GM19240 (cell line): ENCODE data around the gene EMSY.

Experiments
- DNase-seq: peaks from one replicate; pipeline ENCODE4 v3.0.0; 2011; ENCODE audit warnings: low spot score; ENCODE audit not compliant: insufficient read length

EMSY gene

GRCh38 chr11:76456571-76456970 is 11.8 kb downstream of the EMSY start:
- DNase-seq, result no peak

DNA sequence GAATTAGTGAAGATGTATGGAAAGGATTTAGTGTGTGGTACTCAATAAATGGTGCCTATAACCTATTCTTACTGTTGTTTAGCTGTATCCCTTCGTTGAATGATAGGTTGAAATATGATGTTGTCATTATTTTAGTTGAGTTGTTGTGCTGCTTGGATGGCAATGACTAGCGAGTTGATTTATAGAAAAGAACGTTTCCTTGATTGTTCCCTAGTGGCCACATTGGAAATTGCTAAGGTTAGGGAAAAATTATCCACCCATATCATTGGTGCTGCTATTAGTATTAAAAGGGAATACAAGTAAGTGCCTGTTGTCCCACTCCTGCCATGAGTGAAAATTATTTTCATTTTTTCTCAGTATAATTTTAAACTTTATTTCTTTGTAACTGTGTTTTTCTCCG is 14.5 kb downstream of the EMSY start:
- no peak for DNase-seq

DNA sequence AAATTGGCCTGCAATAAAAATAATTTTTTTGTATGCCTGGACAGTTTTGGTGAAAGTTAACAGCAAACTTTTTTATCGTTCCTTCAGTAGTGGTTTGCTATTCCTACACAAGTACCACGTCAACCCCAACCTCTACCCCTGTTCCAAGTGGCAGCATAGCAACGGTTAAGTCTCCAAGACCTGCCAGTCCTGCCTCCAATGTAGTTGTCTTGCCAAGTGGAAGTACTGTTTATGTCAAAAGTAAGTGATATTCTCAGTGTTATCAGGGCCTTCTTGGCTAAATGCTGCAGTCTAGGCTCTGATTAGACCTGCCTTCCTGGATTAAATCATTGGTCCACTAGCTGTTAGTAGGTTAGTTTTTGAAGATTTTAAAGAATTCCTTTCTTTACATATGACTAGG is 15.0 kb downstream of the EMSY start:
- DNase-seq, result no peak

GRCh38 chr11:76462317-76462716 is 17.5 kb downstream of the EMSY start:
- no peak for DNase-seq

DNA sequence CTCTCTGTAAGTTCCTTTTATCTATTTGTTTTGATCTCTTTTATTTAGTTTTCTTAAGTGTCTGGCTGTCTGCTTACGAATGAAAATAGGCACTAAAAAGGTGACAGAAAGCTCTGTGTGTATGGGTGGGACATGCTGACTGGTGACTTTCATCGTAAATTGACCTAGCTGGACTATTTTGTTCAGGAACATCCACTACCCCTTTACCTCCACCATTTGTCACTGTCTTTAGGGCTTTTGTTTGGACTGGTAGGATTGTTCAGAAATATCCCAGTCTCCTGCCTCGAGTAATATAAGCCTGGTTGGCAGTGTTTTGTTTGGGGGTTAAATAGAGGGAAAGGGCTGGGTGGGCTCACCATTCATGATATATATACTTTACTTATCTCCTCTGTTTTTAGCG is 20.9 kb downstream of the EMSY start:
- no peak for DNase-seq

DNA sequence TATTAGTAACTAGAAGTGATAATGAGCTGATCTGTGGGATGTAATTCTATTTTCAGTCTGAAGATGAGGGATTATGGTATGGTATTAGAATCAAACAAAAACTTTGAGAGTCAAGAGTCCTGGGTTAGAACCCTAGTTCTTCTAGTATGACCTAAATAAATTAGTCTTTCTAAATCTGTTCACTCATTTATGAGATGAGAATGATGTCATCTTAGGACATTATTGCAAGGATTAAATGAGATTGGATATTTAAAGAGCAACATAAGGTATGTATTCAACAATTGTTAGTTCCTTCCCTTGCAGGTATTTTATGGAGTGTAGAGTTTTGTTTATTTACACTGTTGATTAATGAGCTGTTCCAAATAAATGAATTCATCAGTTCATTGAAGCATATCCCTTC is 21.8 kb downstream of the EMSY start:
- no peak for DNase-seq

- DNase-seq, result no peak
Observed at GRCh38 chr11:76469141-76469540, 24.3 kb downstream of the EMSY start.

- no peak for DNase-seq
Observed at GRCh38 chr11:76471382-76471781, 26.6 kb downstream of the EMSY start.

DNA sequence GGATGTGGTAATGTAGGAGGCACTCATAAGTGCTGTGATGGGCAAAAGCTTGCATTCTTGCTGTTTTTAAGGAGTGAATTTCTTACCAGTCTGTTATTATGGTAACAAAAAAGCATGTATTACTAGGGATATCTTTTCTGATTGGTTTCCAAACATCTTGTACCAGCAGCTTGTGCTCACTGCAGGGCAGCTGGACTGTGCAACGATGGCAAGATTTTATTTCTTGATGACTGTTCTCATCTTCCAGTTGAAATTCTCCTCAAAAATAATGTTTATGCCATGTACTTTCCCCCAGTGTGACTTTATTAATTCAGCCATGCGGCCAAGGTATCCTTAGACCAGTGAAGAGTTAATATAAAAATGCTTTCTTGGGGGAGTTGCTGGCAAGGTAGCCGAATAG is 35.4 kb downstream of the EMSY start:
- DNase-seq, result no peak

DNA sequence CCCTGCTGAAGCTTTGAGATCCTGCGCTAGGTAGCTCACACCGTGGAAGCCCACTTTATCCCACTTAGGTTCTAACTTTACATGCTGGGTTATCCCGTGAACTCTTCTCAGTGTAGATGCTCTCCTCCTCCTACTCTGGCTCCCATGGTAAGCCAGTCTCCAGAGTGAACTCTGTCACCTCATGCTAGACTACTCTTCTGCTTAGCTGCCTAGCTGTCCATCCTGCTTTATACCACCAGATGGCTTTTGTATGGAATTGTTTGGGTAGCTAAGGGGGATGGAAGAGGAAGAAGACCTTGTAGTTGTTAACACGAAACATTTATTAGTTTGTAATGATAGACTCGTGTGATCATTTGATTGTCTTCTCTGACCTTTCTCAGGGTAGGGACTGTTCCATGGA is 46.8 kb downstream of the EMSY start:
- DNase-seq, result no peak

- DNase-seq, result no peak
Observed at GRCh38 chr11:76493040-76493439, 48.2 kb downstream of the EMSY start.

DNA sequence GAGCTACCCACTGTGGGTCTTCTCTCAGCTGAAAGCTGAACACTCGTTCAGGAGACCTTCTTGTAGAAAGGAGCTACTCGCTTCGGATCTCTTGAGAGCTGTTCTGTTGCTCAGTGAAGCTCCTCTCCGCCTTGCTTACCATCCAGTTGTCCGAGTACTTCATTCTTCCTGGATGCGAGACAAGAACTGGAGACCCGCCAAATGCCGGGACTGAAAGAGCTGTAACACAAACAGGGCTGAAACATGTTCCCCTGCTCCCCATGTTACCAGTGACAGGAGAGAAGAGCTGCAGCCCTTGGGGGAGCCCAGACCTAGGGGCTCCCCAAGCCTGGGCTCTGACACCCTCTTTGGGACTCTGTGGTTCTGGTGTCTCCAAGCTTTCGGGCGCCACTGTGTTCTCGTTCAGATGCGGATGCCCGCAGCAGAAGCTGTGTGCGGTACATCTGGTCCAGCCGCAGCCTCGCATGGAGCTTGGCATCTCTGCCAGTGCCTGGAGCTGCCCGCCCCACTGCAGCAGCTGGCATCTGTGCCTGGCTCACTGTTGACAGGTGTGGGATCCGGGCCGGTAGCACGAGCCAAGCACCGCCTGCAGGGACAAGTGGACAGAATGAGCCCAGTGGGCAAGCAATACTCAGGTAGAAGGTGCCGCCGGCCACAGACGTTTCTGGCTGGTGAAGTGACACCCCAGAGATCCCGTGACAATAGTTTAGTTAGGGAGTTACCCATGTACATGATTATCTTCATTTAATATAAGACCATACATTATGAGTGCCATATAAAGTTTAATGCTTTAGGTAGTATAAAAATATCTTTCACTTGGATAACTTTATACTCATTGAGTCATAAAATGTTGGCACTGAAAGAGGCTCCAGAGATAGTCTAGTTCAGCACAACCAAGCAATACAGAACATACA is 49.1 kb downstream of the EMSY start:
- DNase-seq, result no peak

- no peak for DNase-seq
Observed at GRCh38 chr11:76495019-76495418, 50.2 kb downstream of the EMSY start.

DNA sequence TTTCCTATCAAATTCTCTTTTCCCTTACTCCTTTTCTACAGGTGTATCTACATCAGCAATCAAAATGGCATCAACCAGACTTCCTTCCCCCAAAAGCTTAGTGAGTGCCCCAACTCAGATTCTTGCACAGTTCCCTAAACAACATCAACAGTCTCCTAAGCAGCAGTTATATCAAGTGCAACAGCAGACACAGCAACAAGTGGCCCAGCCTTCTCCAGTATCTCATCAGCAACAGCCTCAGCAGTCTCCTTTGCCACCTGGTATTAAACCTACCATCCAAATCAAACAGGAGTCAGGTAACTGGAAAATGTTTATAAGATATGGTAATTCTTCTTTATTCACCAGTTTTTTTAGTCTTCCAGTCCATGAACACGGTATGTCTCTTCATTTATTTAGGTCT is 51.4 kb downstream of the EMSY start:
- DNase-seq, result no peak

GRCh38 chr11:76501526-76502202 is 56.8 kb downstream of the EMSY start:
- DNase-seq, result no peak

- no peak for DNase-seq
Observed at GRCh38 chr11:76506833-76507232, 62.0 kb downstream of the EMSY start.

DNA sequence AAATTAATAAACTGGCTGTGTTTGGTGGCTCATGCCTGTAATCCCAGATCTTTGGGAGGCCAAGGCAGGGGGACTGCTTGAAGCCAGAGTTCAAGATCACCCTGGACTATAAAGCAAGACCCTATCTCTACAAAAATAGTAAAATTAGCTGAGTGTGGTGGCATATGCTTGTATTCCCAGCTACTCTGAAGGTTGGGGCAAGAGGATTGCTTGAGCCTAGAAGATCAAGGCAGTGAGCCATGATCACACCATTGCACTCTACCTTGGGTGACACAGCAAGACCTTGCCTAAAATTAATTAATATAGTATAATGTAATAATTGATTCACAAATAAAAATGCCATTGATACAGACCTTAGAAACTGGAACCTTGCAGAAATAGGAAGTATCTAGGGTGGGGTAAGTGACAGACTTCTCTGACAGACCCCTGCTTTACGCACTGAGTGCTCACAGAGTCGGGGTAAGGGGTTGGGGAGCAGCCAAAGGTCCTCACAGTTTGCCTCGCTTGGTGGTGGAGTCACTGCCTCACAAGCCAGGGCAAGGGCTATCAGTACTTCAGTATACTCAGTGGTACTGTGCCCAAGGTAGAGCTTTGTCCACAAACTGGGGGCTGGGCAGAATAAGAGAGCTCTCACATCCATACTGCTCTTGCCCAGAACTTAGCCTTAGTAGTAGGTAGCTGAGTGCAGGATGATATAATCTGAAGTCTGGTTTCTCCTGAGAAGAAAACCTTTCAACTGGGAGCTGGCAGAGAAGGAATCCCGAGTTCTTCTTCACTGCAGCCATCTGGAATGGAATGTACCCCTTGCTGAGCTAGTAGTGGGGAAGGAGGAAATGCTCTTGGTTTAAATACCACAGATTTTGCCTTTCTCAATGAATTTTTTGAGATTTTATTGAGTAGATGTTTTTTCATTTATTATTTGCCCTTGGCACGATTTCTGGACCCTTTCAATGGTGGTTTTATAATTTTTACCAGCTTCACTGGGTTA is 65.5 kb downstream of the EMSY start:
- no peak for DNase-seq

DNA sequence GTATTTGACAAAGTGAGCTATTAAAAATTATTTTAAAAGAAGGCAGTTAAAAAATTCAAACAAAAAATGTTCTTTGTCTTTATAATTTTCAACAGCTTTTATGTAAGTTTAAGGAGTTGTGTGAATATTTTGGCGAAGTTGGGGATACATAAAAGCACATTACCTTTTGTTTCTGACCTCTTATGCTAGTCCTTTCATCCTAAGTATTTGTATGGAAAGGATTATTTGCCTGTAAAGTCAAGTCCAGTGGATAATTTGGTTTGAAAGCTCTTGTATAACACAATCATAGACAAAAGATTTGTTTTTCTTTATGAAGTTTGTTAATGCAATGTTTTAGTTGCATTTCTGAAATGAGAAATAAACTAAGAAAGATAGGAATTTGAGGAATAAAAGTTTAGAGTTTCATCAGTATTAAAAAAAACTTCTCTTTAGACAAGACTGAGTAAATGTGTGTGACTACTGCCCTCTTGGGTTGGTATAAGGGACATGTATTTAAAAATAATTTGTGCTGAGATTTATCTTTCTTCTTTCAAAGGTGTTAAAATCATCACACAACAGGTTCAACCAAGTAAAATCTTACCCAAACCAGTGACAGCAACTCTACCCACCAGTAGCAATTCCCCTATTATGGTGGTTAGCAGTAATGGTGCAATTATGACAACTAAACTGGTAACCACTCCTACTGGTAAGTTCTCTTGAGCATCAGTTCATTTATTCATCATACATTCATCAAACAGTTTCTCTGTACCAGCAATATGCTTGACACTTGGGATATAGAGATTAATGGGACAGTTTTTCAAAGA is 68.2 kb downstream of the EMSY start:
- no peak for DNase-seq

- no peak for DNase-seq
Observed at GRCh38 chr11:76513654-76514034, 68.8 kb downstream of the EMSY start.

DNA sequence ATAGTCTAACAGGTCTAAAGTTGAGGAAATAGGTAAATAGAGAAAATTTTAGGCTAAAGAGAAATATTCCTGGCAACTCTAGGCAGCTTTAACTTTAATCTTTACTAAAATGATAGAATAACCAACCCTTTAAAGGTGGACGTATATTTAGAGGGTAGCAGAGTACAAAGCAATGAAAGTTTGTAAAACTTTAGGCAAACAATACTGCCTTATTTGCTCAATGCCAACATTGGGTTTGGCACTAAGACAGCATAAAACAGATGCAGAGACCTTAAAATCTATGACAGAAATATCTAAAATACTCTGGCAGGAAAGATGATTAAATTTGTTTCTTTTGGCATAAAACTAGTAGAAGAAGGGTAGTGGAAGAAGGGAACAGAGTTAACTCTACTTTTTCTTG is 70.7 kb downstream of the EMSY start:
- no peak for DNase-seq

GRCh38 chr11:76523147-76523546 is 78.3 kb downstream of the EMSY start:
- DNase-seq, result no peak
